Measurements from ENCODE around the gene GPRC5B.

Gene GPRC5B

DNA sequence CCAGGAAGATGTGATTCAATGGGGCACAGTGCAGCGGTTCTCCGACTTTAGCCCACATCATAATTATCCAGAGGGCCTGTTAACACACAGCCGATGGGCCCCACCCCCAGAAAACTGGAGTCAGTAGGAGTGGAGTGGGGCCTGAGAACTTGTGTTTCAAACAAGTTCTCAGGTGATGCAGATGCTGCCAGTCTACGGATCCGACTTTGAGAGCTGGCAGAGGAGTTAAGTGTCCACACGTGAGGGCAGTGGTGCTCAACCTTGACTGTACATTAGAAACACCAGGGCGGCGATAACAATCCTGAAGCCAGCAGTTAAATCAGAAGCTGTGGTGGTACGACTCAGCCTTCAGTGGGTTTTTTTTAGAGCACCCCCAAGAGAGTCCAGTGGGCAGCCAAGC, 75.0 kb downstream of the GPRC5B start:
- no peak overlapping the region for H3K4me3 ChIP-seq (ENCODE audit: low read depth, low read length)
- TF ChIP-seq, protein P1, sequence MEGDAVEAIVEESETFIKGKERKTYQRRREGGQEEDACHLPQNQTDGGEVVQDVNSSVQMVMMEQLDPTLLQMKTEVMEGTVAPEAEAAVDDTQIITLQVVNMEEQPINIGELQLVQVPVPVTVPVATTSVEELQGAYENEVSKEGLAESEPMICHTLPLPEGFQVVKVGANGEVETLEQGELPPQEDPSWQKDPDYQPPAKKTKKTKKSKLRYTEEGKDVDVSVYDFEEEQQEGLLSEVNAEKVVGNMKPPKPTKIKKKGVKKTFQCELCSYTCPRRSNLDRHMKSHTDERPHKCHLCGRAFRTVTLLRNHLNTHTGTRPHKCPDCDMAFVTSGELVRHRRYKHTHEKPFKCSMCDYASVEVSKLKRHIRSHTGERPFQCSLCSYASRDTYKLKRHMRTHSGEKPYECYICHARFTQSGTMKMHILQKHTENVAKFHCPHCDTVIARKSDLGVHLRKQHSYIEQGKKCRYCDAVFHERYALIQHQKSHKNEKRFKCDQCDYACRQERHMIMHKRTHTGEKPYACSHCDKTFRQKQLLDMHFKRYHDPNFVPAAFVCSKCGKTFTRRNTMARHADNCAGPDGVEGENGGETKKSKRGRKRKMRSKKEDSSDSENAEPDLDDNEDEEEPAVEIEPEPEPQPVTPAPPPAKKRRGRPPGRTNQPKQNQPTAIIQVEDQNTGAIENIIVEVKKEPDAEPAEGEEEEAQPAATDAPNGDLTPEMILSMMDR (conservative IDR thresholded peaks at IDR 0.05; ENCODE audit: low read depth, low read length), result no peak
- DNase-seq (ENCODE audit: low read depth), result no peak

DNA sequence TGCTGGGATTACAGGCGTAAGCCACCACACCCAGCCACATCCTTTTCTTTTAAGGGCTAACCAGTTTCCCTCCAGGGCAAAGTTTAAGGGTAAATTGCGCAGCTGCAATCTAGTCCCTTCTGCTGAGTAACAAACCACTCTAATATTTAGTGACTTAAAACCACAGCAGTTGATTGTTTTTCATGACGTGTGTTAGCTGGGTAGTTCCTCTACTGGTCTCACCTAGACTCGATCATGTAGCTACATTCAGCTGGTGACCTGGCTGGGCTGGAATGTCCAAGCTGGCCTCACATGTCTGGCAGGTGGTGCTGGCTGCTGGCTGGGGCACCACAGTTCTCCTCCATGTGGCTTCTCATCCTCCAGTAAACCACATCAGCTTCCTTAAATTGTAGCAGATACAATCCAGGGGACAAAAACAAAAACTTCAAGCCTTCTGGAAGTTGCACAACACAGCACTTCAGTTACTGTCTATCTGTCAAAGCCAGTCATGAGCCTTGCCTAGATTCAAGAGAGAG, 75.5 kb downstream of the GPRC5B start:
- TF ChIP-seq, protein P1 (conservative IDR thresholded peaks at IDR 0.05; ENCODE audit: low read depth, low read length), result no peak
- H3K4me3 ChIP-seq (ENCODE audit: low read depth, low read length), result no peak overlapping the region
- peak; percentile 60 for DNase-seq (ENCODE audit: low read depth)

DNA sequence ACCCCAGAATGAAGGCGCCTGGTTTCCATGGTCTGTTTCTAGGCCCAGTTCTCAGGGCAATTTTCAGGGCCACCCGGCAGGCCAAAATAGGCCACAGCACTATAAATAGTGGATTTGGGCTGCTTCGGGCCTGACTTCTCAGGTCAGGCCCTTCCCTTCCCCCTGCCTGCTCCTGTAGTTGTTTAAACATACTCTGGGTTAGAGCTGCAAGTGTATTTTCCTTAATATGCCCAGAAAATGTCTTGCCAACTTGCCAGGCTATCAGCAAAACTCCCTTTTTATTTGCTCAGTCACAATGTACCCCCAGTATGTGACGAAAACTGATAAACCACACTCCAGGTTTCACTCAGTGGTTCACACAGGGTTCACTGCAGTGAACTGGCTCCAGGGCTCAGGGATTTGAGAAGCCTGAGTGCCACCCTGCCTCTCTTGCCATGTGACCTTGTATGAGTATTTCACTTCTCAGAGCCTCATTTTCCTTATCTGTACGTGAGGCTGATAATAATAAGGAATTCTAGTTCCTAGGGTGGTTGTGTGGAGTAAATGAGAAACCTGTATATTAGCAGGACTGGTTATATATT, 76.5 kb downstream of the GPRC5B start:
- DNase-seq (ENCODE audit: low read depth), result peak; percentile 36
- TF ChIP-seq, protein P1 (conservative IDR thresholded peaks at IDR 0.05; ENCODE audit: low read depth, low read length), result no peak

More for the DNA sequence above, 76.5 kb downstream of the GPRC5B start:
- no peak overlapping the region for H3K4me3 ChIP-seq (ENCODE audit: low read depth, low read length)

Measured in choroid plexus epithelial cell (primary cell).